GM18861 (cell line): ENCODE measurements around the gene ECE2.

Experiments
- ATAC-seq: cut with Tn5 transposase; IDR thresholded peaks from one replicate; pipeline ENCODE4 v1.9.1; 2021; ENCODE audit not compliant: unreplicated experiment

The ECE2 gene

GRCh38 chr3:184311633-184312032 is 35.8 kb downstream of the ECE2 start:
- ATAC-seq: no peak

GRCh38 chr3:184314363-184314699 is 38.5 kb downstream of the ECE2 start, which contains the start of gene EIF4G1:
Gene EIF4G1, plus strand, starts transcription at chr3:184314606. Its CDS starts 1,191 bp downstream, at chr3:184315797.
- peak; percentile 85 for ATAC-seq

GRCh38 chr3:184314700-184315542 is 39.1 kb downstream of the ECE2 start:
- ATAC-seq: peak; percentile 29

- ATAC-seq: no peak
Measured at GRCh38 chr3:184315543-184315867, 39.7 kb downstream of the ECE2 start.

- no peak for ATAC-seq
Measured at GRCh38 chr3:184315871-184316661, 40.2 kb downstream of the ECE2 start.

- no peak for ATAC-seq
Measured at GRCh38 chr3:184316792-184317191, 41.0 kb downstream of the ECE2 start.

- ATAC-seq: no peak
Measured at GRCh38 chr3:184317201-184317600, 41.4 kb downstream of the ECE2 start.

- ATAC-seq: no peak
Measured at GRCh38 chr3:184320104-184320445, 44.3 kb downstream of the ECE2 start.

GRCh38 chr3:184321666-184322065 is 45.8 kb downstream of the ECE2 start:
- ATAC-seq: no peak

GRCh38 chr3:184322731-184323487 is 47.1 kb downstream of the ECE2 start:
- ATAC-seq: no peak

GRCh38 chr3:184323696-184324095 is 47.9 kb downstream of the ECE2 start:
- no peak for ATAC-seq

GRCh38 chr3:184325269-184325668 is 49.4 kb downstream of the ECE2 start:
- no peak for ATAC-seq

- no peak for ATAC-seq
Measured at GRCh38 chr3:184325715-184326369, 50.0 kb downstream of the ECE2 start.

- ATAC-seq: no peak
Measured at GRCh38 chr3:184327171-184327570, 51.3 kb downstream of the ECE2 start.

- no peak for ATAC-seq
Measured at GRCh38 chr3:184328516-184328915, 52.7 kb downstream of the ECE2 start.

GRCh38 chr3:184332370-184333090 is 56.7 kb downstream of the ECE2 start:
- ATAC-seq: no peak

- ATAC-seq: no peak
Measured at GRCh38 chr3:184333190-184333589, 57.4 kb downstream of the ECE2 start.

GRCh38 chr3:184333700-184334099 is 57.9 kb downstream of the ECE2 start:
- no peak for ATAC-seq

GRCh38 chr3:184334470-184335158 is 58.8 kb downstream of the ECE2 start:
- no peak for ATAC-seq

GRCh38 chr3:184335291-184335660 is 59.5 kb downstream of the ECE2 start:
- no peak for ATAC-seq
